GM19395 (cell line): ENCODE data around the gene BPIFB2.

ENCODE experiments used
- ATAC-seq: cut with Tn5 transposase; IDR thresholded peaks from one replicate; pipeline ENCODE4 v1.9.1; 2021; ENCODE audit warnings: mild to moderate bottlenecking, moderate library complexity; ENCODE audit not compliant: unreplicated experiment

BPIFB2 gene

DNA sequence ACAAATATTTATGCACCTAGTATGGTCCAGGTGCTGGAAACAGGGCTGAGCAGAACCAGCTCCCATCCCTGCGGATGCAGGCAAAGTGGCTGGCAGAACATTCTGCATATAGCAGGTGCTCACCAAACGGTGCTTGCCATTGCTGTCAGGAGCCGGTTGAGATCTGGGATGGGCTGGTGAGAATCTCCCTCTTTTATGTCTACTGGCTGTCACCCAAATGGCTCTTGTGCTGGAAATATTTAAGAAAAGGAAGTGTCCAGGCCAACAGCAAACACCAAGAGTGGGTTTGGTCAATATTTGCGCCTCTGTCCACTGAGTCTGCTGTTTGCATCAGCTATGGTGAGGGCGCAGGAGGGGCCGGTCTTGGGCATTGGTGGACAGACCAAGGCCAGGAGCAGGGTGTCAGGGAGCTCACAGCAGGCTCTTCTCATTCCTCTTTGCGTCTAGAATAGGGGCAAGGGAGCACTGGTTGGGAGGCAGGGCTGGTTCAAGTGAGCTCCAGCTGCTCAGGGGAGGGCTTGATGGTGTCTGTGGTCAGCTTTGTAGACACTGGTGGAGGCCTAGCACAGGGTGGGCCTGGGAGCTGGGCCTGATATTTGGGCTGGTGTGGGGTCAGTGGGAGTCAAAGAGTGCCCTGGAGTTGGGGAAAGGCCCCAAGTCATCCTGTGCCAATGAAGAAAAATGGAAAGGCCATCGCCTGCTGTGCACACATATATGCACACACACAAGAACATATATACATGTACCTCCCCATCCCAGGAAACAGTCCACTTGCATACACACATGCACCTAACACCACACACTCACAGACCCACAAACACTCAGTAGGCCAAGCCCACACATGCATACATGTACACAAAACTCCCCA, 1.4 kb upstream of the BPIFB2 start:
- ATAC-seq = no peak

DNA sequence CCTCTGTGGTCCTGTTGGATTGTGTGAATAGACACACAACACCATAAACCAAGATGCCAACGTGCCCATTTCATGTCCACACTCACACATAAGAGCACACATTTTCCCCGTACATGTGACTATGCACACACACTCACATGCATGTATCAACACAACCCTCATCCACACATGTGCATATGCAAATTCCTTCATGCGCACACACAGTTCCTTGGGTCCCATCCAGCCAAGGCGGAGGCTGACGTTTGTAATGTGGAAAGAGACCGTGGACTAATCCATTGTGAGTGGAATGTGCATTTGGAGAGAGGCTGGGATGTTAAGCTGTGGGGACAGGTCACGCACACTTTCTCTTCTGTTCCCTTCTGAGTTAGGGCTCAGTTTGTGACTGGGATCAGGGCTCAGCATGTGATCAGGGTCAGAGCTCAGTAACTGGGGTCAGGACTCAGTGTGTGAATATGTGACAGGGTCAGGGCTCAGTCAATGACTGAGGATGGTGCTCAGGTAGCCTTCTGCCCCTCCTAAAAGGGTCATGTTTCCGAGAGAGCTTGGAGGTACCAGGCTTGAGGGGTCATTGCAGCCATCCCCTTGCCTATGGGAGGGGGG, 628 bp upstream of the BPIFB2 start:
- no peak for ATAC-seq

DNA sequence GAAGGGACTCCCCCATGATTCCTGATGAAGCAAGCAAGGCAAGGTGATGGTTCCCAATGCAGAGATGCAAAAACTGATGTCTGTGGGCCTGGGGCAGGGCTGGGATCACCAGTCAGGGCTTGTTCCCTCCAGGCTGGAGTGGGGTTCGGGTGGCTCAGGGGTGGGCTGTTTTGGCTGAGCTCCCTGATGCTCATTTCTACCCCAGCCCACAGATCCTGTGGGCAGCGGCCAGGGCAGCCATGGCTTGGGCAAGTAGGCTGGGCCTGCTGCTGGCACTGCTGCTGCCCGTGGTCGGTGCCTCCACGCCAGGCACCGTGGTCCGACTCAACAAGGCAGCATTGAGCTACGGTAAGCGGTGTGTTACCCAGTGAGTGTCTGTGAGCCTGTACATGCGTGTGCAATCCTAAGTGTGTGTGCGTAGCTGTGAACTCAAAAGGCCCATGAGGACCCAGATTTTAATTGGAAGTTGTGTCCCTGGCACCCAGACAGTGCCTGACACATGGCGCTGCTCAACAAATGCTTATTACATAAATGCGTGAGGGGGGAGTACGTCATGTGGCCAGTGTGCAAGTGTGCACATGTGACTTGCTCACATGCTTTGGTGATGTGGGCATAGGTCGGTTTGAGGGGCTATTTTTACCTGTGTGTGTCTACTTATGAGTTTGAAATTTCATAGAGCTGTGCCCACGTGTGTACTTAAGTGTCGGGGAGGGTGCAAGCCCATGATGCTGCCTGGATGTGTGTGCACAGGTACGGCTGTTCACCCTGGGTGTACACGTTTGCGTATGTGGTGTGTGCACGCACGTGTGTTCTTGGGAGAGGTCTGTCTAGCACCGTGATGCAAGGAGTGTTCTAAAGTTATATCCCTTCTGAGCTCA, 1.1 kb downstream of the BPIFB2 start:
- ATAC-seq = no peak

DNA sequence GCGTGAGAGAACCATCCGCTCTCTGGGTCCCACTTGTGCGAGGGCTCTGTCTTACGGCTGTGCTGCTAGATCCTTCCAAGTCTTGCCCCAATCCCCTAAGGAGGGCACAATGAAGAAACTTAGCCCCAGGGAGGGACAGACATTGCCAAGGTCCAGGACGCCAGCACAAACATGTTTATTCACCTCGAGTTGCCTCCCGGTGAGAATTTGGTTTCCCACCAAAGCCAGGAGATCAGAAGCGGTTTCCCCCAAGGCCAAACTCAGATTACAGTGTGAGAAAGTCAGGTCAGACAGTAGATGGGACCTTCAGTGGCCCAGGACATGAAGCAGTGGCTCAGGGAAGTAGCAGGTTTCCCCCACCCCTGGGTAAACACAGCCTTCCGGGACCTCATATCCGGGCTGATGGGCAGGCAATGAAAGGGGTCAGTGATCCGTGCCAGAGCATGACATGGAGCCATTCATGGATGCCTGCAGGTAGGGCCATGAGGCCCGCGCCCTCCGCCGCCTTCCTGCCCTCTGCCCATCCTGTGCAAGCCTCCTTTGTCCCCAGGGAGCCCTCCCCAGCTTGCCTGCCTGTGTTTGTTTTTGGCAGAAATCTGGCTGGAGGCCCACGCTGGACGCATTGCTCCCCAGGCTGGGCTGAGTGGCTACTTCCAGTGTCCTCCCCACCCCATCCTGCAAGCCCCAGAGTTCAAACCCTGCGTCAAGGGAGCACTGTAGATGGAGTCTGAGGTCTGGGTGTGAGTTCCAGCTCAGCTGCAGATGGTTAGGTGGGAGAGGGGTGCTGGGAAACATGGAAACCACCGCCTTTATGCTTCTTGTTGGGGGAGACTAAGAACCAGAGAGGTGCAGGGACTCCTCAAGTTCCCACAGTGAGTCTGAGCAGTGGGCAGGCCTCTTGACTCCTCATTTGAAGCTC, 2.0 kb downstream of the BPIFB2 start:
- ATAC-seq = no peak

DNA sequence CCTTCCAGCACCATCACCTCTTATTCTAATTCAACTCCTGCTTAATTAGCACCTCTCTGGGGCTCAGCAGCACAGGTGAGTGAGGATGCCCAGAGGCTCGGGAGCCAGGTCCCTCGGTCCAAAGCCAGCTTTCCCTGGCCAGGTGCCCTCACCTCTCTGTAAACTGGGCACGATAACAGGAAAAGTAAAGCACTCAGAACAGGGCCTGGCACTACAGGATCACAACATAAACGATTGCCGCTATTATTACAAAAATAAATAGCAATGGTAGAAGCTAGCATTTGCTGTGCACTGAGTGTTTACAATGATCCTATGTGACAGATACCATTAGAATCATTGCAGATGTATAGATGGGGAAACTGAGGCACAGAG, 2.6 kb downstream of the BPIFB2 start:
- ATAC-seq = no peak

DNA sequence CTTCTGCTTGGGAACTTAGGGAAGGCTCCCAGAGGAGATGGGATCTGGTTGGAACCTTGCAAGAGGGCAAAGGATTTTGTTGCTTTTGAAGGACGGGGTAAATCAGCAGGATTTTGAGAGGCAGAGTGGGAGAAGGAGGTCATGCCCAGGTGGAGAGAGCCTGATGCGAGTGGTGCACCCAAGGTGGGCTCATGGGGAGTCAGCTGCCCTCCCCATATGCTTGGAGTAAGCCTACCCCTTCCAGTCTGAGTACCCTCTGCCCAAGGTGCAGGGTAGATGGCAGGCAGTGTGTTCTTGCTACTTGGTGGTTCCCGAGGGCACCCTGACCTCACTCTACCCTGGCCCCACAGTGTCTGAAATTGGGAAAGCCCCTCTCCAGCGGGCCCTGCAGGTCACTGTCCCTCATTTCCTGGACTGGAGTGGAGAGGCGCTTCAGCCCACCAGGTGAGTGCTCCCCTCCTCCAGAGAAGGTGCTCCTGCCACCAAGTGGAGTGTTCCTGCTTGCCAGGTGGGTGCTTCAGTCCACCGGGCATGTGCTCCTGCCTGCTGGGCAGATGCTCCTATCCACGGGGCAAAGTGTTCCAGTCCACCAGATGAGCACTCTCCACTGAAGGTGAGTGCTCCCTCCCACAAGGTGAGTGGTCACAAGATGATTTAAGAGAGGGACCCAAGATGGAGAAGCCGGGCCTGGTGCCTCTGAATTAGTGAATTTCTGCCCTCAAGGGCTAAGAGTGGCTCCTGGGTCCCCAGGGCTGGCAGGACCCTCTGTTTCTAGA, 3.4 kb downstream of the BPIFB2 start:
- ATAC-seq = no peak

DNA sequence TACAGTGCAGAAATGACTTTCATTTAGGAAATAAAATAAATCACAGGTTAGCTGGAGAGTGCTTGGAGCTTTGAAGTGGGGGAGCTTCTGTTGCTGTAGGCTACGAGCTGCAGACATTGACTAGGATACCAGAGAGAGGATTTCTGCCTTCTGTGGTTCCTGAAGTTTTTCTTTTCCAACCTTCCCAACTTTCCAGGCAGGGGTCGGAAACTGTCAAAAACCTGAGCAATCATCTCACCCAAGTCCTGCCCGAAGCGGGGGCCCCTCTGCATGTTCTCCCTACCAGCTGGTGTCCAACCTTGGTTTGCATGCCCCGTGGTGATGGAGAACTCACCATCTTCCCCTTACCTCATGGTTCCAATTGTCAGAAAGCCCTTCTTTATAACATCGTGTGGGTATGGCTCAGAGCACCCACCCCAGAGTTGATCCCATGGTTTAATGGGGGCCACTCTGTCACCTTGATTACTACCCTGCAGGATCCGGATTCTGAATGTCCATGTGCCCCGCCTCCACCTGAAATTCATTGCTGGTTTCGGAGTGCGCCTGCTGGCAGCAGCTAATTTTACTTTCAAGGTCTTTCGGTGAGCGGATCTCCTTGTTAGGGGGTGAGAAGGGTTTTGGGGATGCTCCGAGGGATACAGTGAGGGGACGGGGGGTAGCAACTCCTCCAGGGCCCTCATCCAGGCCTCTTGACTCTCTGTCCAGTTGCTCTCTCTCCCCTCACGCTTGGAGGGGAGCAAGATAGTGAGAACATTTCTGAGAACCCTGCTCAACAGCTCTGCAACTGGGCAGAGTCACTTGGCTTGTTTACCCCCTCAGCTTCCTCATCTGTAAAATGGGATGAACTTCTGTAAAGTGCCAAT, 5.1 kb downstream of the BPIFB2 start:
- no peak for ATAC-seq

DNA sequence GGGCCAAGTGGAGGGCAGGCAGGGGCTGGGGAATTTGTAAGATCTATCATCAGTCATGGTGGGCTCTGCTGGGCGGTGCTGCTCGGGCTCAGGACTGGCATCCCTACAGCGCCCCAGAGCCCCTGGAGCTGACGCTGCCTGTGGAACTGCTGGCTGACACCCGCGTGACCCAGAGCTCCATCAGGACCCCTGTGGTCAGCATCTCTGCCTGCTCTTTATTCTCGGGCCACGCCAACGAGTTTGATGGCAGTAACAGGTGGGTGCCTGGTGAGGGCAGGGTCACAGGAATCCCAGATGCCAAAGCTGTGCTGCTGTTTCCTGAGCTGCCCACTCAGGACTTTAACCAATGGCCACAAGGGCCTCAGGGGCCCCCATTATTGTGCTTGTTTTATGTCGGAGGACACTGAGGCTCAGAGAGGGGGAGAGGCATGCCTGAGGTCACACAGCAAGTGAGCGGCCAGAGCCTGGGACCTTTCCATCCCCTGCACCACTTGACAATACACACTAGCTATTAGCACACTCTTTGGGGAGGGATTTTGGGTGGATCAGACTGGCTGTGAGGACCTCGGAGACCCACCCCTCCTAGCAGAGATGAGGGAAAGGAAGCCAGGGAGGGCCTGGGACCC, 6.3 kb downstream of the BPIFB2 start:
- no peak for ATAC-seq

DNA sequence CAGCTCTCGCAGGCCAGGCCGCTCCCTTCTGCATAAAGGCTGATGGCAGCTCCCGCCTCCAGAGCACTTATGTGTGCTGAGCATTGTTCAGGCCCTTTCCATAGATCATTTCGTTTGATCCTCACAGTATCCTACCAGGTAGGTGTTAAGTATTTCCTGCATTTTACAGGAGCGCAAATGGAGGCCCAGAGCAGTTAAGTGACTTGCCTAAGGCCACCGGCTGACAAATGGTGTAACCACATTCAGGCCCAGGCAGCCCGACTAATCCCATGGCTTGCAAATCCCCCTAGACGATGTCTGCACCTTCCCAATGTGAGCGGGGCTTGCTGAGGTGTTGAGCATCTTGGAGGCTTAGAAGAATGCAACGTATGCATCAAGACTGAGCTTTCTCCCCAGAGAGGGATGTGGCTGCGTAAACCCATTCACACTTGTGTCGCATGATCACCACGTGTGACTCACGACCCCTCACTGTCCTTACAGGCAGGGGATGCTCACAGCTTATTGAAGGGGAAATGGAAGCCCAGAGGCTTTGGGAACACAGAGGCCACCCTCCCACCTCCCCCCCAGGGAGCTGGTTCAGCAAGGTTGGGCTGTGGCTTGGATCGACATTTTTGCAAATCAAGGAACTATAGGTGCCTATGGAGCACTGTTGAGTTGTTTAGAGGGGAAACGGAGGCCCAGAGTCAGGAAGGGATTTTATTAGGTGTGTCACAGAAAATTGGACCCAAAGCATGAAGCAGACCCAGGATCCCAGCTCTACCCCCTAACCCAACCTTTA, 7.0 kb downstream of the BPIFB2 start:
- ATAC-seq = no peak

DNA sequence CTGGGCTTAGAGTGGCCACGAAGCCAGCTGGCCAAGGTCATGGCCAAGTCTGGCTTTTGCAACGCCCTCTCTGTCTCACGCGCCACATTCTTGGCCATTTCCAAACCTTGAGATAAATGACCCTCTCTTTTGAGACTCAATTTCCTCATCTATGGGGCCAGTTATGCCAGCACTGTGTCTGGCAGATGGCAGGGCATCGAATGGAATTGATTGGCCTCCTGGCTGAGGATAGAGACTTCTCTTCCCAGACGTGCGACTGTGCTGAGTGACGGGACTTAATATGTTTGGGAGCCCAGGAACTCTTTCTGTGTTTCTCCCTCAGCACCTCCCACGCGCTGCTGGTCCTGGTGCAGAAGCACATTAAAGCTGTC, 7.6 kb downstream of the BPIFB2 start:
- no peak for ATAC-seq

DNA sequence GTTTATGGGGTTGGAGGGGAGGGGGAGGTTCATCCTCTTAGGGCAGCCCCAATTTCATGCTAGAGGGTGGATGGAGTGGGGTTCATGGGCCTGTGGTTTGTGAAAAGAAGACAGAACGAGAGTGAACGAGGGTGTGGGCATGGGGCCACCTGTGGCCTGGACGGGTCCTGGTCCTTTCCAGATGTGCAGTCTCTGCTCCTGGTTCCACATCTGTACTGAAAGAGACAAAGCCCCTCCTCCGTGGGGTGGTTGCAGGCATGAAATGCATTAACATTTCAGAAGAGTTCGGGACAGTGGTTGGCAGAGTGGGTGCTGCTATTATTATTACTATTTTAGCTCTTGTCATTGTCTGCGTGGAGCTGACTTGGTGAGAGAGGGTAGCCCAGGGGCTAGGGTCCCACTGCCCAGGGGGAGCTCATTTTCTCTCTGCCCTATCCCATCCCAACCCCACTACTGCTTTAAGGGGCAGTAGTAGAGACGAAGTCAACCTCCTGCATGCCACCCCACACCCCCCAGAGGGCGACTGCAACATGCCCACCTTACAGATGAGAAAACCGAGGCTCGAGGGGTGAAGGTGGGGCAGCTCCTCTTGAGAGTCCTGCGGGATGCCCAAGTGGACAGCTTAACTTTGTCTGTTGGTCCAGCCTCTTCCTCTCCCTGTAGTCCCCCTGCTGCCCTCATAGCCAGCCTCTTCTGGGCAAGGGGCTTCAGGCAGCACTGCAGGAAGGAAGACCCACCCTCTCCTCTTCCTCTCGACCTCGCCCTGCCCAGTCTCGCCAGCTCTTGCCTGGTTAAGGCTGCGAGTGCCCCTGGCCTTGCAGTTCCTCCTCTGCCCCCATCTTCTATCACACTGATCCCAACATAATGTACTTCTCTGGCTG, 8.4 kb downstream of the BPIFB2 start:
- ATAC-seq = no peak

DNA sequence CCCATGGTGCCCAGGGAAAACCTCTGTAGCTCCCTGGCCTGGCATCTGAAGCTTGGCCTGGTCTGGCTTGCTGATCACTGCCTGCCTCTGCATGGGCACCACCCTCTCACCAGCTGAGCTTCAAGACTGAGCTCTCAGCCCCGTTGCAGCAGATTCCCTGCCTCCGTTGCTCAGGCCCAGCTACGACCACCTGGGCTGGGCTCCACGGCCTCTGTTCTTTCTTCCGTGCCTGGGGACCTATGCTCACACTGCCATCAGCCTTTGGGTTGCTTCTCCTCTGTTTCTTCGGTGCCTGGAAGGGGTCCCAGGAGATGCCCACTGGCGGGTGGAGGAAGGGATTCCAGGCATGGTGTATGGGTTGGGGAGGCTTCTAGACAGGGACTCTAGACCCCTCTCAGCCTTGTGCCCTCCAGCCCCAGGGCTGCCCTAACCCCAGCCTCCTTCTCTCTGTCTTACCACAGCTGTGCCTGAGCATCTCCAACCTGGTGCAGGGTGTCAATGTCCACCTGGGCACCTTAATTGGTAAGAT, 9.1 kb downstream of the BPIFB2 start:
- ATAC-seq = no peak

DNA sequence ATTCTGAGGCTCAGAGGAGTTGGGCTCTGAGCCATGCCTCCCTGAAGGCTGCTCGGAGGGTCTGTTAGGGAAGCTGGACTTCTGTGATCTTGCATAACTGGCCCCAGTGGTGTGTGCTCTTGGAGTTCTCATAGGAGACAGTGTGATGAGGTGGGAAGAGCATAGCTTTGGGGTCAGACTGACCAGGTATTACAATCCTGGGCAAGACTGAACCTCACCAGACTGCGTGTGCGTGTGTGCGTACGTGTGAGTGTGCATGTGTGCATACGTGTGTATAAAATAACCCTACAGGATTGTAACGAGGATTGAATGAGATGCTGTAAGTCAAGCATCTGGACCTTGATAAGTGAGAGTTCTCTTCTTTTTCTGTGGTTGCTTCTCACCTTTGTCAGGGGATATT, 10.0 kb downstream of the BPIFB2 start:
- ATAC-seq = no peak

DNA sequence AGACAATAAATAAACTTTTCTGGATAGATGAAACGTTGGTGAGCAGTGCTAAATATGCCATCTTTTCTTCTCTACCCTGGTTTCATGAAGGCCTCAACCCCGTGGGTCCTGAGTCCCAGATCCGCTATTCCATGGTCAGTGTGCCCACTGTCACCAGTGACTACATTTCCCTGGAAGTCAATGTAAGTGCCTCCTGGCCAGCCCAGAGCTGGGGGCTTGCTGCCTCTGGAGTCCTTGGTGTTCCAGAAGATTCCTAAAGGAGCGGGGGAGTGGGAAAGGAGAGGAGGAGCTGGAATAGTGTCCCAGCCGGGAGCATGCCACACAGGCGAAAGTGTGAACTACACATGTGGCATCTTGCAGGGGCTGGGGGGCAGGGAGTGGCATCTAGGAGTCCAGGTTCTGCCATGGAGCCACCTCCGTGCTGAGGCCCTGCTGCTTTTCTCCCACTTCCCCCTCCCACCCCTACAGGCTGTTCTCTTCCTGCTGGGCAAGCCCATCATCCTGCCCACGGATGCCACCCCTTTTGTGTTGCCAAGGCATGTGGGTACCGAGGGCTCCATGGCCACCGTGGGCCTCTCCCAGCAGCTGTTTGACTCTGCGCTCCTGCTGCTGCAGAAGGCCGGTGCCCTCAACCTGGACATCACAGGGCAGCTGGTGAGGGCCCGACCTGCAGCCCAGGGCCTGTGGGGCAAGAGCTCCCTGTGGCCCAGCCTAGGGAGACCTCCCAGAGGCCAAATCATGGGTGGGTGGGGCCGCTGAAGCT, 10.8 kb downstream of the BPIFB2 start:
- no peak for ATAC-seq

DNA sequence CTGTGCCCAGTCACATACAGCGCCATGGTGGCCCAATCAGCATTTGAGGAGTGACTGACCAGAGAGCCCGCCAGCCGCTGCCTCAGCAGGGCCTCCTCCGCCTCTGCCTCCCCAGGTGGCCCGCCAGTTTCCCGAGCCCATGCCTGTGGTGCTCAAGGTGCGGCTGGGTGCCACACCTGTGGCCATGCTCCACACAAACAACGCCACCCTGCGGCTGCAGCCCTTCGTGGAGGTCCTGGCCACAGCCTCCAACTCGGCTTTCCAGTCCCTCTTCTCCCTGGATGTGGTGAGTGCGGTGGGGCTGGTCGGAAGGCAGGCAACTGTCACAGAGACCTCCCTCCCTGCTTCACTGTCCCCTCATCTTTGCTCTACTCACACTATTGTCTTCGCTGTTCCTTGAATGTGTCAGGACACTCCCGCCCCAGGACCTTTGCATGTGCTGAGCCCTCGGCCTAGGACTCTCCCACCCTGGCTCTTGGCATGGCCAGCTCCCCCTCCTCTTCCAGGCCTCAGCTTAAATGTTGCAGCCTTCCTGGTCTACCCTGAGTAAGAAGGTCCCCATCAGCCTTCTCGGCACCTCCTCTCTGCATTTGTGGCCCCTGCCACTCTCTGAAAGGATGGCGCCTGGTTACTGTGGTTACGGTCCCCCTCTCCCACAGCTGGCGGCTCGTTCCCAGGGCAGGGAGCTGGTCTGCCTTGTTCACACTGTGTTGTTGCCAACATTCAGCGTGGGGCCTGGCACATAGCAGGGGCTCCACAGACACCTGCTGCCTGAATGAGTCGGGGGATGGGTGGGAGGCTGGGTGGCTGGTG, 12.2 kb downstream of the BPIFB2 start:
- ATAC-seq = no peak
